CD4-positive, alpha-beta T cell treated with Interleukin-21 for 1 hour (primary cell): Measurements from ENCODE around the gene PIP4K2A.
A peak's percentile ranks its signal among the peaks of the same experiment; 100 is the strongest.
"Not testable (repeated sequence)": the region's sequence is repeated elsewhere in the genome, so short reads cannot be mapped to it uniquely, and the experiment has no call there.

ENCODE experiments used
- DNase-seq: peaks from one replicate; pipeline ENCODE4 v3.0.0-alpha.2; 2020

PIP4K2A gene

DNA sequence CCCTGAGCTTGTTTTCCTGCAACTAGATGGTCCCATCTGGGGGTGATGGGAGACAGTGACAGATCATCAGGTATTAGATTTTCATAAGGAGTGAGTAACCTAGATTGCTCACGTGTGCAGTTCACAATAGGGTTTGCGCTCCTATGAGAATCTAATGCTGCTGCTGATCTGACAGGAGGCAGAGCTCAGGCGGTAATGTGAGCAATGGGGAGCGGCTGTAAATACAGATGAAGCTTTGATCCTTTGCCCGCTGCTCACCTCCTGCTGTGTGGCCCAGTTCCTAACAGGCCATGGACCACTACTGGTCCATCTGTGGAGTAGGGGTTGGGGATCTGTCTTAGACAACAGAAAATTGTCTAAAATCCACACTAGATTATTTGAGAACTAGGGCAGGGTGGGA lies 22.3 kb downstream of the PIP4K2A start:
- DNase-seq = not testable (repeated sequence)

DNA sequence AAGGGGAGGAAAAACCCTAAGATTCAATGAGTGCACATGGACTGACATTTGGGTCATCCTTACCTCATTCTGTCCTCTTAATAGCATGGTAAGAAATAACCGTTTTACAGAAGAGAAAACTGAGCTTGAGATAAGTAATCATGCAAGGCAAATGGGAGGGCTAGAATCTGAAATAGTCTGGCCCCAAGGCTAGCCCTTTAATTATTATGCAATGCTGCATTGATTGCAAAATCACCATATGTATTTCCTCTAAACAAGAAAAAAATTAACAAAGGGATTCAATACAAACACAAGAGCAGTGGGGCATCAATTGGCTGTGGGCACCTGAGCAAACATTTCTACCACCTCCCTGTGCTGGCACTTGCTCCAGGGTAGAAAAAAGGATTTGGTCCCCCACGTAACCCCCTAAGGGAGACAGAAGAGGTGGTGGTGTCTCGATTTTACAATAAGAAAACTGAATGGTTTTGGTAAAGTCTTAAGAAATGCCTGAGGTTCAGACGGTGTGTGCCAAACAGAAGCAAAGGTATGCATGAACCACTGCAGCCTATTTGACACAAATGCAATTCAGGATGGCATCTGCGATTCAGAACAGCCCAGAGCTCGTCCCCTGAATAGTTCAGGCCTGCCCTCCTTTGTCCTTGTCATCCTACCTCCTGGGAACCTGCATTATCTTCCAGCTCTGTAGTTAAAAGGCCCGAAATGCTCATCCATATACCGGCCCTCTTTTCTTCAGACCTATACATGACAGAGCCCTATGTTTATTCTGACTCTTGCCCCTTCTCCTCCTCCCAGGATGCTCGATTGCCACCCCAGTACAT lies 23.6 kb downstream of the PIP4K2A start:
- no peak for DNase-seq

DNA sequence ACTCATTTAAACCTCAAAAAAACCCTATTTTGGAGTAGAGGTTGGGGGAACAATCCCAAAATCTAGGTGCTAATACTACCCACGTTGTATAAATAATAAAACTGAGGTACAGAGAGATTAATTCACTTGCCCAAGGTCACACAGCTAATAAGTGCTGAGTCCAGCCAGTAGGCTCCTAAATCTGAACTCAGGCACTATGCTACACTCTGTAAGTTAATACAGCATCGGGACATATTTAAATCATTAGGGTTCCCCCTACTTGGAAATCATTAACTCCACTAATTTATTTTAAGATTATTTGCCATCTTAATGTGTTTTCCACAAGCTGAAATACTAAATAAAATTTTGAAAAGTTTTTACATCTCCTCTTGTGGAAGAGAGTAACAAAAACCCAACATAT lies 24.2 kb downstream of the PIP4K2A start:
- no peak for DNase-seq

DNA sequence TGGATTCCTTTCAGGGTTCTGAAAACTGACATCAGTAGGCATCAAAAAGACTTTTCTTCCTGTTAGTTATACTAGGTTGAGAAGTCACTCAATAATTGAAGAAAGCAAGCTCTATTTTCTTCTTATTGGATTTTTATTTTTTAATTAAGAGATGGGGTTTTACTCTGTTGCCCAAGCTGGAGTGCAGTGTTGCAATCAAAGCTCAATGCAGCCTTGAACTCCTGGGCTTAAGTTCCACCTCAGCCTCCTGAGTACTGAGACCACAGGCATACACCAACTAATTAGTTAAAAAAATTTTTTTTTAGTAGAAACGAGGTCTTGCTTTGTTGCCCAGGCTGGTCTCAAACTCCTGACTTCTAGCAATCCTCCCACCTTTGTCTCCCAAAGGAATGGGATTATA lies 28.0 kb downstream of the PIP4K2A start:
- DNase-seq = no peak

DNA sequence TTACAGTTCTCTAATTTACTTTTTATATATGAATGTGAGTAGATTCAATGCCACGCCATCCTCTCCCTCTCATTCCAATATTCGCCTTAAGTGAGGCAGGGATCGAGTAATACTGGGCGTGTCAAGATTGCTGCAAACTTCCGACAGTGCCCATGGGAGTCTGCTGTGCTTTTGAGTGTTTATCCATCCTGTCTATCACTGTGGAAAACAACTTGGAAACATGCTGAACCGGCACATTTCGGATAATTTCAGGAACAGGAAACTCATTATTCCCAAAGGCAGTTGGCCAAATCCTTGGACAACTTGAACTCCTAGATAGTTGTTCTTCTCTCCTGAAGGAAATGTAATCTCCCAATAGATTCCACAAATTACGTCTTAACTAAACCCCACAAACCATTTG lies 28.5 kb downstream of the PIP4K2A start:
- no peak for DNase-seq

DNA sequence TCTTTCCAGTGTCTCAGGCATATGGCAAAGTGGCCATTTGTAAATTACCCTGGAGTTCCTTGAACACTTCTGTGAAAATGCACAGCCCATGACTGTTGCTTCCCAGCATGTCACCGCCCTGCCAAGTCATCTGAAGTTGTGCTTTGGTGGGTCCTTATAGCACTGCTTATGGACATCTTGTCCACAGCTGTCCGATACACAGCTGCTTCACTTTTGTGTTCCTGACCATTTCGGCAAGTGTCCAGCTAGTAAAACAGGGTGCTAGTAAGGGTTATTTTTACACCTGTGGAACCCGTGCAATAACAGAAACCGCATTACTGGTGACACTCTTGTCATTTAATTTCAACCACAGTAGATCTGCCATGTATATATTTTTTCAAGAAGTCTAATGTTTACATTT lies 29.7 kb downstream of the PIP4K2A start:
- DNase-seq = no peak

DNA sequence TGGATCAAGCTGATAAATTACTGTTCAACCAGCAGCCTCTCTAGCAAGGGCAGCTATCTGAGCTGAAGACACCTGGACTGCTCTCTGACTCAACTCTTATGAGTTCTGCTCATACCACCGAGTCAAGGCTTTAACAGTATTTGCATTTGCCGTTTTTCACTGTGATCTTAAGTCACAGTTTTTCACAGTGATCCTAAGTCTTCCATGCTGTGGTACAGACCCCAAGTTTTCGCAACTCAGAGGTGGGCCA lies 31.3 kb downstream of the PIP4K2A start:
- DNase-seq = no peak

DNA sequence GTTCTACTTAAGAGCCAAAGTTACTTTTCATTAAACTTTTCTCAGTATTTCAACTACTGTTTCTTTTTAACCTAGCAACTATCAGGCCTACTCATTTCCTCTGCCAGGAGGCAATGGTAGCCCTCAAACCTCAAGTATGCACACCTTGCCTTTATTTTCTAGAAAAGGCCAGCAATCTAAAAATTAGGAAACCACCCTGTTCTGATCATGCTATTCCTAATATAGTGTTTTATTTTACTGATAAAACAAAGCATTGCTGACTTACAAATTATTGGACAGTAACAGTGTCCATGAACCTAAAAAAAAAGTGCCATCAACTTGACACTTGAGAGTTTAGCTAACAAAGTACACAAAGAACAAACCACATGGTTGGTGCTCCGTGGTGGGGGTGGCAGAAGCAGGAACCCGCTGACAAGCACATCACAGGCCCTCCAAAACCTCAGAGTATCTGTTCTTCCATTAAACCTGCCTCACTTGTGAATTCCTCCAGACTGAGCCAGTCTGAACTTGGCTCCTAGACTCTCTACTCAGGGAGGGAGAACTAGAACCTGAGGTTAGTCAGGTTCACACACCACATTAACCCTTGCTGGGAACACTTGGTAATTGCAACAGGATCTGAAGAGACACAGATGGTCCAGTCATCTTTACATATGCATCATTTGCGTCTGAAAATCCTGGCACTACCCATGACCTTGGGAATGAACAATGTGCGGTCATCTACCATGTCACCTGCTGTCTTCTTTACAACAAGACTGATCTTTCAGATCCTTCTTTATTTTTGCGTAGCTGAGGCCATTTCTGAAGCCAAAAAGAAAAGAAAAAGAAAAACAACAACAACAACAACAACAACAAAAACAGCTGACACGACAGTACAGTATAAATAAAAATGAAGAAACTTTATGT lies 31.9 kb downstream of the PIP4K2A start:
- DNase-seq = peak; percentile 78

DNA sequence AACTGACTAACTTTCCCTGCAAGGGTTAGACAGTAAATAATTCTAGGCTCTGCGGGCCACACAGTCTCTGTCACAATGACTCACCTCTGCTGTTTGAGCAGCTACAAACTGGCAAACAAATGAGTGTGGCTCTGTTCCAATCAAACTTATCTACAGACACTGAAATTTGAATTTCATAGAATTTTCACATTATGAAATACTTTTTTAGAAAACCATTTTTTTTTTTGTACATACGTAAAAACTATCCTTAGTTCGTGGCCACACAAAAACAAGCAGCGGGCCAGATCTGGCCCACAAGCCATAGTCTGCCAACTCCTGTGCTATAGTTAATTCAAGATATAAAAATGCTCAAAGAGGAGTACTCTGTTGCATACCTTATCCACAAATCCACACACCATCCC lies 32.6 kb downstream of the PIP4K2A start:
- DNase-seq = peak; percentile 61

DNA sequence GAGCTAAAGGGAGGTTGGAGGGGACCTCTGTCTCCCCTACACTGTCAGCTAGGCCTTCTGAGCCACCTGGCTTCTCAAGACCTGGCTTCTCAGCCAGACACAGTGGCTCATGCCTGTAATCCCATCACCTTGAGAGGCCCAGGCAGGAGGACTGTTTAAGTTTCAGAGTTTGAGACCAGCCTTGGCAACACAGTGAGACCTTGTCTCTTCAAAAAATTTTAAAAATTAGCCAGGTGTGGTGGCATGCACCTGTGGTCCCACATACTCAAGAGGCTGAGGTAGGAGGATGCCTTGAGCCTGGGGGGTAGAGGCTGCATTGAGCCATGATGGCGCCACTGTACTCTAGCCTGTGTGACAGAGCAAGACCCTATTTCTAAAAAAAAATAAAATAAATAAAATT lies 33.1 kb downstream of the PIP4K2A start:
- DNase-seq = no peak

DNA sequence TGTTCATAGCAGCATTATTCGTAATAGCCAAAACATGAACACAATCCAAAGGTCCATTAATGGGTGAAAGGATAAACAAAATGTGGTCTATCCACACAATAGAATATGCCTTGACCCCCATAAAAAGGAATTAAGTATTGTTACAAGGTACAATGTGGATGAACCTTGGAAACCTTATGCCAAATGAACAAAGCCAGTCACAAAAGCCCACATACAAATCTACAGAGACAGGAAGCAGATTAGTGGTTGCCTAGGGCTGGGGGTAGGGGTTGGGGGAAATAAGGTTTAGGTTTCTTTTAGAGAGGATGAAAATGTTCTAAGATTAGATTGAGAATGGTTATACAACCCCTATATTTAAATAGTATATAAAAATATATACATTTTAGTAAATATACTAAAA lies 34.8 kb downstream of the PIP4K2A start:
- peak; percentile 53 for DNase-seq

DNA sequence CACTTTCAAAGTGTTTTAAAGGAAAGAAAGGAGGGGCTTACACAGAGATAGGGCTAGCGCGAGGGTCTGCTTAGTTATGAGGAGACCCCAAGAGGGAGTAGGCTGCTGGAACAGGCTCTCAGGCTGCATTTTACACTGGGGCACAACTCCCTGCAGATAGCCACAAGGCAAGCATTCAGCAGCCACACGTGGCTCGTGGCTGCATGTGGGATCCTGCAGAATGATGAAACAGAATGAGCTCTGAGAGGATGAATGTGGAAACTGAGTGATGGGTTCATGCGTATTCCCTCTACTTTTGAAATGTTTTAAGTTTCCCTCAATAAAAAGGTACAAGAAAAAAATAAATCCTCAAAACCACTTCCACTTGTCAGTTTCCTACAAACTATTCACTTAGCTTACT lies 37.0 kb downstream of the PIP4K2A start:
- no peak for DNase-seq

DNA sequence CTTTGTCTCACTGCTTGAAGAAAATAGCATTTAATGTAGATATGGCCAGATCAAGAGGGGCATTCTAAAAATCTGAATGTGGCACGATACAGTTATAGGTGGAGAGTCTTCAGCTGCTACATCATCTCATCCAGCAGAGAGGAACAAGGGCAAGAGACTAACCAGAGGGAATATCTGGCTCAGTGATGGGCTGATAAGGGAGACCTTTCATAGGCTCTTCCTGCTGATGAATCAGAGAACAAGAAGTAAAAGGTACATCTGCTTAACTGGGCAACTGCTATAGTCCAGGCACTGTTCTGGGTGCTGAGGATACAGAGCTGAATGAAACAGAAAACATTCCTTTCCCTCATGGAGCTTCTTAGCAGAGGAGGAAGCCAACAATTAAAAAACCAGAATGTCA lies 37.9 kb downstream of the PIP4K2A start:
- no peak for DNase-seq

DNA sequence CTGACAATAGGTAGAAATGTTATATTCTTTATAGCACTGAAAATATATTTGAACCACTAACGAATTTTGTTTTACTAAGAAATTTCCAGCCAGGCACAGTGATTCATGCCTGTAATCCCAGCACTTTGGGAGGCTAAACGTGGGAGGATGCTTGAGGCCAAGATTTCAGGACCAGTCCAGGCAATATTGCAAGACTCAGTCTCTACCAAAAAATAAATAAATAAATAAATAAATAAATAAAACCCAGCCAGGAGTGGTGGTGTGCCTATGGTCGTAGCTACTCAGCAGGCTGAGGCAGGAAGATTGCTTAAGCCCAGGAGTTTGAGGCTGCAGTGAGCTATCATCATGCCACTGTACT lies 39.8 kb downstream of the PIP4K2A start:
- DNase-seq = no peak

DNA sequence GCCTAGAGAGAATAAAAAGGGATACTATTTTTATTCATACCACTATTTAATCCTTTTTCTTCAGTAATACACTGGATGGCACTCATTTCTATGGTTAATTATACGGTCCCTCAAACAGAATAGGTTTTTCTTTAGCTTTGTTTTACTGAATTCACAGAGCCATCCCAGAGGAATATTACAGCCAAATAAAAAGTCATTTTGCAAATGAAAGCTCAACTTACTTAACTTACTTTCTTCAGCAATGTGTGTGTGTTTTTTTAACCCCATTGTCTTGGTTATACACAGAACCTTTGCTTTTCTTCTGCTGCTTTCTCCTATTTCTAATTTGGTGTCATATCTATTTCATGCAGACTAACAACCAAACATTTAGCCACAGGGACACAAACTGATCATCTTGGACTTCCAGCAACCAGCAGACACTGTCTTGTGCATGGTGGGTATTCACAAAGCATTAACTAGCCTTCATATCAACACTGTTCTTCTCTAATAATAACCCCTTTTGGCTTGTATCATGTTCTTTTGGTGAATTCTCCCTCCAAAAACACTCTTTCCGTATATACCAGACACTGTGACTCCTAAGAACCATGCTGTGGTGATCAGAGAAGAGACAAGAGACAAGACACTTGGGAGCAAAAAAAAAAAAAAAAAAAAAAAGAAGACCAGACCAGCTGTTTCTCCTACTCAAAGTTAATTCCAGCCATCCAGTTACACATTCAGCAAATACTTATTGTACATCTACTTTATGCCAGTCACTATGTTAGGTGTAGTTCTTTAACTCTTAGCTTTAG lies 40.4 kb downstream of the PIP4K2A start:
- DNase-seq = no peak

DNA sequence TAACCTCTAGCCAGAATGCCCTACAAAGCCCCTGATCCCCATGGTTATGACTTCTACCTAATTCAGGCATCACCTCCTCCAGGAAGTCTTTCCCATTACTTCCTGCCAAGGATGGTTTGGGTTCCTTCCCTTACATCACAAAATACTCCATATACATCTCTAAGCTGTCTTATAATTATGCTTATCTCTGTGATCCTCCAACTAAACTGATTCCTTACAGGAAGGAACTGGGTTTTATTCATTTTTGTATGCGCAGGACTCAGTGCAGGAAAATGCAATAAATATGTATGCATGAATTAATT lies 41.3 kb downstream of the PIP4K2A start:
- DNase-seq = no peak

DNA sequence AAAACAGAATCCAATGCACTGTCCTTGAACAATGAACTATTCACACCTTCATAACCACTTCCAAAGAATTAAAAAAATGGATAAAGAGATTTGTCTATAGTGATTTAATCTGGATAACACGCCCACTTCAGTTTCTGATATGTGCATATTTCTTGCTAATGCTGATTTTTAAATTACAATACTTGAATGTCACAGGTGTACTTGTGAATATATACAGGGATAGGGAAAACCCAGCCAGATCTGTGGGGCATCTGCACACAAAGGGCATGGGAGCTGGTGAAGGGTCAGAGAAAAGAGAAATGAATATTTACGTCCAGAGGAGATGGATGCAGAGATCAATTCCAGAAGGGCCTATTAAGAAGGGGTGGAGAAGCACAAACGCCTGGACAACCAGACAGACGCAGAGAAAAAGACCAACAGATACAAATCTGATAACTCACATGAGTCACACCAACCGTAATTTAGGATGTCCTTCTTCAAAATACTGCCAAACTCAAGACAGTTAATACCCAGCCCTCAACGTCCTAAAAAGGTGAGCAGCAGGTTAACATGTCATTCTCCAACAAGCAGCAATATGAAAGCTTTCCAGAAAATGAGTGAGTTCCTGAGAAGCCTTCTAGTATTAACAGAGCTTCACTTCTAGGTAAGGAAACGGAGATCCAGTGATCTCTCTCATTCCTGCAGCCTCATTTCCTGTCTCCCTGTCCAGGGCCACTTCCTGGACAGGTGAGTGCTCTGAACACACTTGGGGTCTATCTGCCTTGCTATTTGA lies 41.9 kb downstream of the PIP4K2A start:
- no peak for DNase-seq

DNA sequence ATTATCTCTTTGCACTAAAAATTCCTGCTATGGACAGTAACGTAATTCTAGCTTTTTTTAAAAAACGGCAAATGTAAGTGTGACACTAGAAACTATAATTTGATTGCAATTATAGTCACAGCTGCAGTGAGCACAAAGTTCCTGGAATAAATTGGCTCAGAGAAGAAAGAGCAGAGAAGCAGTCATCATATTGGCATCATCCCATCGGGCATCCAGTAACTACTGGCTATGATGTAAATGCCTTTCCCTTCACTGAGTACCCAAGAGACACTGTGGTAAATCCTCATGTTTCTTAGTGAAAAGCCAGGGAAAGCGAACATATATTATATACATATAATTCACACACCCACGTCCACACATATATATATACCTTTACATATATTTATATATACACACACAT lies 43.6 kb downstream of the PIP4K2A start:
- no peak for DNase-seq

DNA sequence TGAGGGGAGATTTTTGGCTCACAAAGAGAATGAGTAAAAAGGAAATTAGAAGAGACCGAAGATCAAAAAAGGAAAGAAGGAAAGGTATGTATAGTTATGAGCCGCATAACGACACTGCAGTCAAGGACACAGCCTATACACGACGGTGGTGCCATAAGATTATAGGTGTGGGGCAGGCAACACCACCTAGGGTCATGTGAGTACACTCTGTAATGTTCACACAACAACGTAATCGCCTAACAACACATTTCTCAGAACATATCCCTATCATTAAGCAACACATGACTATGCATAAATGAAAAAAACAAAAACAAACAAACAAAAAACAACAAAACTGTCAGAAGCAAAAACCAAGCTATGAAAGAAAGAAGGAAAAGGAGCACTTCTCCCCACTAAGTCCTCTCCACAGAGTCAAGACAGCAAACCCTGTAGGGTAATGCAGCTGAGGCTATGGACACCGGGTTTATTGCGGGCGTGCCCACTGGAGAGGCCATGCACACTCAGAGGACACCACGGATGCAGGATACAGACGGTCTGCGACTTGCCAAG lies 45.1 kb downstream of the PIP4K2A start:
- peak; percentile 33 for DNase-seq

DNA sequence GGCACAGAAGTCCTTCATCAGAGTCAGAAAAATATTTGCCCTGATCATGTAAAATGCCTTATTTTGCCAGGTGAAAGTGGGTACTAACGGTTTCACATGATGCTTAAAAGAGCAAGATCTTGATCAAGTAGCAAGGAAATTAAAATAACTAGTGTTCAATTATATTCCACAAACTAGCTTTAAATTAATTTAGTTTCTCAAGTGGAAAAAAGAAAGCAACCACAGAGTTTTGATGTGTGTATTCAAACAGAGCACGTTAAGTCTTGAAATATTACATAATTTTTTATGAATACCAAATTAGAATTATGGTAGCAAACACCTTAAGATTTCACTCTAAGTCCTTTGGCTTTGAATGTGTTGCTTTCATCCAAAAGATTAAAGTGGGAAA lies 47.3 kb downstream of the PIP4K2A start:
- no peak for DNase-seq

DNA sequence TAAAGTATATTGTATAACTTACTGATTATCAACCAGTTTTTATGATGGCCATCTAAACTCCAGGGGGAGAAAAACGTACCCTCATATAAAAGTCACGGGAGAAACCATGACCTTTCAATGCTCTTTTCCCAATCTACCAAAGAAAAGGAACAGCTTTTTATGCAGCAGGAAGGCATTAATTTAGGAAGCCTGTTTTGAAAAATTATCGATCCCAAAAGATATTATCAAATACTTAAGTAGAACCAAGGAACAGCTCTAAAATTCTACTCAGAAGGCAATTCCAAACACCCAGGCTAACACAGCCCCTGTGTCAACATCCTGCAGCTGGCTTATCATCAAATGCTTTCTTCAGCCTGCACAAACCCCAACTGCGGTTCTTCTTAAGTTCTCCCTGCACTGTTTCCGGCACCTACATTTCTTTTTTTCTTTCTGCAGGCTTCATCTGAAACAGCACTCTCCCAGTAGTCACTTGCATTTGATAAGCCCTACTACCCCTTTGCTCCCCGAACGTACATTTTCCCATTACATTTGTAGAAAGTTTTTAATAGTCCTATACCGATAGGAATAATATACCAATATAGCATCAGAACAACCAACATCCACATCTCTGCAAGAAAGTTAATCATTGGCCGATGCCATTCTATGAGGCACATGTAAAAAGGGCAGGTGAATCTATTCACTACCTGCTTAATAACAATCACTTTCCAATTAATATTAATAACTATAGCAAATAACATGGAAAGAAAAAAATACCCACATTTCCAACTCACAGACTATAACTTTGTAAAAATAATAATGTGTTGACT lies 47.9 kb downstream of the PIP4K2A start:
- peak; percentile 83 for DNase-seq

DNA sequence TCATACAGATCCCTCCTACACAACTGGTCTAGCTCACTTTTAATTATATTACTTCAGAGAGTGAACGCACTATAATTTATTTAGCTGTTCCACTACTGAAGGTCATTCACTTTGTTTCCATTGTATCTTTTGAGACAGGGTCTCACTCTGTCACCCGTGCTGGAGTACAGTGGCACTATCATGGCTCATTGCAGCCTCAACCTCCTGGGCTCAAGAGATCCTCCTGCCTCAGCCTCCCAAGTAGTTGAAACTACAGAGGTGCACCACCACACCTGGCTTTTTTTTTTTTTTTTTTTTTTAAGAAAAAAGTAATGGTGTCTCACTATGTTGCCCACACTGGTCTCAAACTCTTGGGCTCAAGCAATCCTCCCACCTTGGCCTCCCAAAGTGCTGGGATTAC lies 49.0 kb downstream of the PIP4K2A start:
- DNase-seq = no peak
